ENCODE data around the gene CCDC127. TPM values are rescaled to one million over a fixed set of nuclear protein-coding genes. Genes with fewer than 3 reads are reported as not detected.

Gene CCDC127
- total RNA-seq, 1 donor from 2014 or later = 11.1 TPM

DNA sequence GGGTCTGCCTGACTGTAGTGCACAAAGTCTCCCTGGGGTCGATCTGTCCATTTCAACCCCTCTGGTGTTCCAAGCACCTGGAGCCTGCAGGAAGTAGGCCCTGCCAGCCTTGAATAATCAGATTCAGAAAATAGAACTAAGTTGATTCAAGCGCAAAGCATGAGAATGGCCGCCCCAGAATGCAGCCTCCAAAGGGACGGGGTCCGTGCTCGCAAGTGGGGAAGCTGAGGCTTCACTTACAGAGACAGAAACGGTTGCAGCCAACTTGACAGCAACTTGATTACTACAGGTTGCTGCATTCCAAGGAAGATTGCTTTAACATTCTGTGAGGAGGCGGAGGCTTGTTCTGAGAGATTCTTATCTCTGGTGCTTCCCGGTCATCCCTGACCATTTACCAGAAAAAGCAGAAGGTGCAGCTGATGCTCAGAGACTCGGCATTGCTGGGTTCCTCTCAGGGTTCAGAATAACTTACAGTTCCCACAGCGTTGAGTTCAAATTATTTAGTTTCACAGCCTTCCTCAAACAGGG, 41.6 kb downstream of the CCDC127 start:
- DNase-seq (ENCODE audit: extremely low spot score, unreplicated experiment) = no peak
- H3K4me3 Mint-ChIP-seq (ENCODE audit: unreplicated experiment) = no peak overlapping the region
- H3K27ac Mint-ChIP-seq (ENCODE audit: unreplicated experiment) = no peak overlapping the region
- H3K27me3 Mint-ChIP-seq (ENCODE audit: unreplicated experiment) = peaks cover 19% of the 10 kb centered on the region
- no peaks in the 10 kb centered on the region for H3K9me3 Mint-ChIP-seq (ENCODE audit: unreplicated experiment)
- TF ChIP-seq, protein P1, sequence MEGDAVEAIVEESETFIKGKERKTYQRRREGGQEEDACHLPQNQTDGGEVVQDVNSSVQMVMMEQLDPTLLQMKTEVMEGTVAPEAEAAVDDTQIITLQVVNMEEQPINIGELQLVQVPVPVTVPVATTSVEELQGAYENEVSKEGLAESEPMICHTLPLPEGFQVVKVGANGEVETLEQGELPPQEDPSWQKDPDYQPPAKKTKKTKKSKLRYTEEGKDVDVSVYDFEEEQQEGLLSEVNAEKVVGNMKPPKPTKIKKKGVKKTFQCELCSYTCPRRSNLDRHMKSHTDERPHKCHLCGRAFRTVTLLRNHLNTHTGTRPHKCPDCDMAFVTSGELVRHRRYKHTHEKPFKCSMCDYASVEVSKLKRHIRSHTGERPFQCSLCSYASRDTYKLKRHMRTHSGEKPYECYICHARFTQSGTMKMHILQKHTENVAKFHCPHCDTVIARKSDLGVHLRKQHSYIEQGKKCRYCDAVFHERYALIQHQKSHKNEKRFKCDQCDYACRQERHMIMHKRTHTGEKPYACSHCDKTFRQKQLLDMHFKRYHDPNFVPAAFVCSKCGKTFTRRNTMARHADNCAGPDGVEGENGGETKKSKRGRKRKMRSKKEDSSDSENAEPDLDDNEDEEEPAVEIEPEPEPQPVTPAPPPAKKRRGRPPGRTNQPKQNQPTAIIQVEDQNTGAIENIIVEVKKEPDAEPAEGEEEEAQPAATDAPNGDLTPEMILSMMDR (IDR thresholded peaks at IDR 0.05) = no peak
- H3K4me1 Mint-ChIP-seq (ENCODE audit: unreplicated experiment) = peaks cover 3% of the 10 kb centered on the region
- peaks cover 2% of the 10 kb centered on the region for H3K36me3 Mint-ChIP-seq (ENCODE audit: unreplicated experiment)

DNA sequence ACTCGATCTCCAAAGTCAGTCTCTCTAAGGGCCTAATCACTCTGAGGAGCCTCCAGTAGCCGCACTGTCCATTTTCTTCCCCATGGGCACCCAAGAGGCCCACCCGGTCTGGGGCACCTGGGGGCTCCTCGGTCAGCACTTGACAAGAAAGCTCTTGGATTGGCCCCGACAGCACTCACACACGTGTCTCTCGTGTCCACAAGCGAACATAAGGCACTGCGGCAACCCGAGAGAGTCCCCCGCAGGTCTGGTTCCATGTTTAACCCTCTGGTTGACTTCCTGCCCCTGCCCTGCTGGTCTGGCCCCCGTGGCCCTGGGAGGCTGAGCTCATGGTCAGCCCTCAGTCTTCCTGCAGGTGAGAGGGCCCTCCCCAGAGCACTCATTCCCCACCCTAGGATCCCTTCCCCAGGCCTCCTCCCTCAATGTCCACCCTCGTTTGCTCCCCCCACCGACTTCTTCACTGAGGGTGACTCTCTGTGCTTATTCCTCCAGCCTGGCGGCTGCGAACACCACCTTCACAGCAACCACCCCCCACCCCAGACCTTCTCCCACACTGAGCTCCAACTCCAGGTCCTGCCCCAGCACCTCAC, 43.0 kb downstream of the CCDC127 start:
- Mint-ChIP-seq H3K9me3 (ENCODE audit: unreplicated experiment) (no peaks in the 10 kb centered on the region), H3K27me3 (ENCODE audit: unreplicated experiment) (peaks cover 16% of the 10 kb centered on the region), H3K4me1 (ENCODE audit: unreplicated experiment) (peaks cover 8% of the 10 kb centered on the region), H3K36me3 (ENCODE audit: unreplicated experiment) (peaks cover 2% of the 10 kb centered on the region), H3K4me3 (ENCODE audit: unreplicated experiment) (no peak overlapping the region), H3K27ac (ENCODE audit: unreplicated experiment) (no peak overlapping the region)
- TF ChIP-seq, protein P1 (IDR thresholded peaks at IDR 0.05) = no peak
- DNase-seq (ENCODE audit: extremely low spot score, unreplicated experiment) = no peak

DNA sequence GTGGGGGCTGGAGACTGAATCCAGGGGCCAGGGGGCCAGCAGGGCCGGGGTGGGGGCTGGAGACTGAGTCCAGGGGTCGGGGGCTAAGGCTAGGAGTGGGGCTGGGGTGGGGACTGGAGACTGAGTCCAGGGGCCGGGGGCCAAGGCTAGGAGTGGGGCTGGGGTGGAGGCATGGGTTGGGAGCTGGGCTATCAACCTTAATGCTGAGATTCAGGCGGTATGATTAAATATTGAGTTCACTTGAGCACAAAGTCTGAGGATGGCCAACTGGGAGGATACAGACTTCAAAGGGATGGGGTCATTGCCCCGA, 43.7 kb downstream of the CCDC127 start:
- no peak overlapping the region for H3K27ac Mint-ChIP-seq (ENCODE audit: unreplicated experiment)
- peaks cover 15% of the 10 kb centered on the region for H3K4me1 Mint-ChIP-seq (ENCODE audit: unreplicated experiment)
- no peak for DNase-seq (ENCODE audit: extremely low spot score, unreplicated experiment)
- peaks cover 2% of the 10 kb centered on the region for H3K36me3 Mint-ChIP-seq (ENCODE audit: unreplicated experiment)
- TF ChIP-seq, protein P1 (IDR thresholded peaks at IDR 0.05) = no peak
- H3K4me3 Mint-ChIP-seq (ENCODE audit: unreplicated experiment) = no peak overlapping the region
- no peaks in the 10 kb centered on the region for H3K9me3 Mint-ChIP-seq (ENCODE audit: unreplicated experiment)
- peaks cover 12% of the 10 kb centered on the region for H3K27me3 Mint-ChIP-seq (ENCODE audit: unreplicated experiment)

DNA sequence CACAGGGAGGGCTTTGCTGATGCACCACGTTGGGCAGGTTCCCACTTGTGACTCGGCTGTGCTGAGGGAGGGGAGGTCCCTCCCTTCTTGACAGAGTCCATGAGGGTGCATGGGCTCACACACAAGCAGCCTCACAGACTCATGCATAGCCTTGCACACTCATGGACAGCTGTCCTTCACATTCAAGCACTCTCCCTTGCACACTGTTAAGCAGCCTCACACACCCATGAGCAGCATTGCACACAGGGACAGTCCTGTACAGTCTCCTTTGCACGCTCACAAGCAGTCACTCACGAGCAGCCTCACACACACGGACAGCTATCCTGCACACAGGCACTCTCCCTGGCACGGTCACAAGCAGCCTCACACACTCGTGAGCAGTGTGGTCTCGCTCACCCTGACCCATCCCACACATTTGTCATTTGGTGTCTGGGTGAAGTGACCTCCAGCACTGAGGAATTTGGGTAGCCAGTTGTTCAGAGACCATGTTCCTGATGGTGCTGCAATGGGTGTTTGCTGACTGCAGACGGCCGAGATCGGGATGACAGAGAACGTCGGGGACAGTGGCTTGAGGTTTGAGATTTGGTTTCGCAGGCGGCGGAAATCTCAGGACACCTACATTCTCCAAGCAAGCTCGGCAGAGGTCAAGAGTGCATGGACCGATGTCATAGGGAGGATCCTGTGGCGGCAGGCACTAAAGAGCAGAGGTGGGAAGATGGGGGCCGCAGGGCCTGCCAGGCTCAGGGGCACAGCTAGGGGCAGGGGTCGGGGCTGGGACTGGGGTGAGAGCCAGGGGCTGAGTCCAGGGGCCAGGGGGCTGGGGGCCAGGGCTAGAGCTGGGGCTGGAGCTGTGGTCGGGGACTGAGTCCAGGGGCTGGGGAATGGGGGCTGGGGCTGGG, 44.3 kb downstream of the CCDC127 start:
- peaks cover 2% of the 10 kb centered on the region for H3K36me3 Mint-ChIP-seq (ENCODE audit: unreplicated experiment)
- DNase-seq (ENCODE audit: extremely low spot score, unreplicated experiment) = no peak
- no peak overlapping the region for H3K4me3 Mint-ChIP-seq (ENCODE audit: unreplicated experiment)
- TF ChIP-seq, protein P1 (IDR thresholded peaks at IDR 0.05) = no peak
- peaks cover 9% of the 10 kb centered on the region for H3K27me3 Mint-ChIP-seq (ENCODE audit: unreplicated experiment)
- peaks cover 21% of the 10 kb centered on the region for H3K4me1 Mint-ChIP-seq (ENCODE audit: unreplicated experiment)
- no peaks in the 10 kb centered on the region for H3K9me3 Mint-ChIP-seq (ENCODE audit: unreplicated experiment)
- H3K27ac Mint-ChIP-seq (ENCODE audit: unreplicated experiment) = no peak overlapping the region

DNA sequence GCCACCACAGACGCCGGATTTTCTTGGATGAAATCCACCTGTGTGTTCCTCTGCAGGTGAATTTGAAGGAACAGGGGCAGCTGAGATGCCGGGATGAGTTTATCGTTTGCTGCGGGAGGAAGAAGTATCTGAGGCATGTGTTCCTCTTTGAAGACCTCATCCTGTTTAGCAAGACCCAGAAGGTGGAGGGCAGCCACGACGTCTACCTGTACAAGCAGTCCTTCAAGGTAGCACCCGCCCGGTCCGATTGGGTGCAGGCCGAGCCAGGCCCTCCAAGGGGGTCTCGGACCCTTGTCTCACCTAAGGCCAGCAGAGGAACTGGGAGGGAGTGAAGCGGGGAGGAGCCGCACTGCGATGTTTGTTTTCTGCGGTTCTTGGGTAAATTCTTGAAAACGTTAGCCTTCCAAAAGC, 45.1 kb downstream of the CCDC127 start:
- no peaks in the 10 kb centered on the region for H3K9me3 Mint-ChIP-seq (ENCODE audit: unreplicated experiment)

More for the DNA sequence above, 45.1 kb downstream of the CCDC127 start:
- no peak for DNase-seq (ENCODE audit: extremely low spot score, unreplicated experiment)
- H3K27me3 Mint-ChIP-seq (ENCODE audit: unreplicated experiment) = peaks cover 2% of the 10 kb centered on the region
- H3K36me3 Mint-ChIP-seq (ENCODE audit: unreplicated experiment) = peaks cover 2% of the 10 kb centered on the region
- H3K4me3 Mint-ChIP-seq (ENCODE audit: unreplicated experiment) = no peak overlapping the region
- peaks cover 29% of the 10 kb centered on the region for H3K4me1 Mint-ChIP-seq (ENCODE audit: unreplicated experiment)
- no peak overlapping the region for H3K27ac Mint-ChIP-seq (ENCODE audit: unreplicated experiment)
- TF ChIP-seq, protein P1 (IDR thresholded peaks at IDR 0.05) = no peak
